Measurements from ENCODE around the gene UGT2B17.
"Not testable (repeated sequence)": the region's sequence is repeated elsewhere in the genome, so short reads cannot be mapped to it uniquely, and the experiment has no call there.

UGT2B17 gene

GRCh38 chr4:68577590-68577989, 1.5 kb upstream of the UGT2B17 start:
- H3K4me3 Mint-ChIP-seq: no peak overlapping the region
- no peak for DNase-seq
- H3K4me1 Mint-ChIP-seq: no peaks in the 10 kb centered on the region
- no peak for ATAC-seq
- H3K27me3 Mint-ChIP-seq: no peaks in the 10 kb centered on the region
- H3K27ac Mint-ChIP-seq: no peak overlapping the region
- no peaks in the 10 kb centered on the region for H3K9me3 Mint-ChIP-seq

GRCh38 chr4:68575636-68576035, 486 bp downstream of the UGT2B17 start:
- not testable (repeated sequence) for H3K27me3 Mint-ChIP-seq, H3K9me3 Mint-ChIP-seq, DNase-seq, H3K4me1 Mint-ChIP-seq, ATAC-seq, H3K4me3 Mint-ChIP-seq, H3K27ac Mint-ChIP-seq

- ATAC-seq: no peak
- Mint-ChIP-seq H3K27me3 (no peaks in the 10 kb centered on the region), H3K9me3 (no peaks in the 10 kb centered on the region), H3K27ac (no peak overlapping the region), H3K4me1 (no peaks in the 10 kb centered on the region), H3K4me3 (no peak overlapping the region)
- DNase-seq: no peak
Measured at GRCh38 chr4:68575081-68575480, 1.0 kb downstream of the UGT2B17 start.

GRCh38 chr4:68572653-68573170, 3.4 kb downstream of the UGT2B17 start:
- no peak for ATAC-seq
- Mint-ChIP-seq H3K27ac (no peak overlapping the region), H3K27me3 (no peaks in the 10 kb centered on the region), H3K9me3 (no peaks in the 10 kb centered on the region), H3K4me1 (no peaks in the 10 kb centered on the region), H3K4me3 (no peak overlapping the region)
- DNase-seq: no peak

GRCh38 chr4:68570122-68570507, 6.0 kb downstream of the UGT2B17 start:
- ATAC-seq (no peak), DNase-seq (no peak)
- Mint-ChIP-seq H3K27ac (no peak overlapping the region), H3K9me3 (no peaks in the 10 kb centered on the region), H3K4me1 (no peaks in the 10 kb centered on the region), H3K4me3 (no peak overlapping the region), H3K27me3 (no peaks in the 10 kb centered on the region)

- Mint-ChIP-seq H3K4me1 (no peaks in the 10 kb centered on the region), H3K9me3 (no peaks in the 10 kb centered on the region), H3K27me3 (no peaks in the 10 kb centered on the region), H3K4me3 (no peak overlapping the region), H3K27ac (no peak overlapping the region)
- DNase-seq: no peak
- ATAC-seq: peak; percentile 23
Measured at GRCh38 chr4:68569466-68570121, 6.5 kb downstream of the UGT2B17 start.

- not testable (repeated sequence) for H3K4me3 Mint-ChIP-seq, DNase-seq, H3K27me3 Mint-ChIP-seq, H3K9me3 Mint-ChIP-seq, H3K4me1 Mint-ChIP-seq, H3K27ac Mint-ChIP-seq
- ATAC-seq: peak; percentile 26
Measured at GRCh38 chr4:68569036-68569435, 7.1 kb downstream of the UGT2B17 start.

- DNase-seq, H3K4me1 Mint-ChIP-seq, H3K27ac Mint-ChIP-seq, H3K4me3 Mint-ChIP-seq, H3K27me3 Mint-ChIP-seq, H3K9me3 Mint-ChIP-seq: not testable (repeated sequence)
- ATAC-seq: peak; percentile 31
Measured at GRCh38 chr4:68568535-68568934, 7.6 kb downstream of the UGT2B17 start.

GRCh38 chr4:68566364-68566763, 9.8 kb downstream of the UGT2B17 start:
- ATAC-seq, H3K4me3 Mint-ChIP-seq, H3K27me3 Mint-ChIP-seq, H3K9me3 Mint-ChIP-seq, H3K27ac Mint-ChIP-seq, H3K4me1 Mint-ChIP-seq, DNase-seq: not testable (repeated sequence)

GRCh38 chr4:68565082-68565481, 11.0 kb downstream of the UGT2B17 start:
- H3K4me3 Mint-ChIP-seq, H3K4me1 Mint-ChIP-seq, H3K9me3 Mint-ChIP-seq, H3K27ac Mint-ChIP-seq, H3K27me3 Mint-ChIP-seq, ATAC-seq, DNase-seq: not testable (repeated sequence)

GRCh38 chr4:68560364-68561070, 15.6 kb downstream of the UGT2B17 start:
- not testable (repeated sequence) for DNase-seq, H3K27me3 Mint-ChIP-seq, H3K27ac Mint-ChIP-seq, H3K9me3 Mint-ChIP-seq, H3K4me3 Mint-ChIP-seq, H3K4me1 Mint-ChIP-seq, ATAC-seq

- H3K27me3 Mint-ChIP-seq, H3K9me3 Mint-ChIP-seq, H3K4me3 Mint-ChIP-seq, H3K4me1 Mint-ChIP-seq, DNase-seq: not testable (repeated sequence)
- ATAC-seq: peak; percentile 49
- H3K27ac Mint-ChIP-seq: peak overlapping the region in 1 of 2 donors; percentile 78
Measured at GRCh38 chr4:68553830-68554229, 22.3 kb downstream of the UGT2B17 start.

GRCh38 chr4:68552818-68553811, 23.0 kb downstream of the UGT2B17 start:
- not testable (repeated sequence) for H3K27ac Mint-ChIP-seq, ATAC-seq, DNase-seq, H3K27me3 Mint-ChIP-seq, H3K4me1 Mint-ChIP-seq, H3K4me3 Mint-ChIP-seq, H3K9me3 Mint-ChIP-seq

- H3K4me3 Mint-ChIP-seq, H3K4me1 Mint-ChIP-seq, H3K27ac Mint-ChIP-seq, ATAC-seq, DNase-seq, H3K27me3 Mint-ChIP-seq: not testable (repeated sequence)
- H3K9me3 Mint-ChIP-seq: peaks cover 0 to 15% of the 10 kb centered on the region in 2 donors
Measured at GRCh38 chr4:68542742-68543141, 33.4 kb downstream of the UGT2B17 start.

GRCh38 chr4:68536375-68536774, 39.7 kb downstream of the UGT2B17 start:
- no peak overlapping the region for H3K4me3 Mint-ChIP-seq
- ATAC-seq (no peak), DNase-seq (no peak)
- no peaks in the 10 kb centered on the region for H3K27me3 Mint-ChIP-seq
- no peak overlapping the region for H3K27ac Mint-ChIP-seq
- H3K4me1 Mint-ChIP-seq: no peaks in the 10 kb centered on the region
- peaks cover 12 to 14% of the 10 kb centered on the region in 2 donors for H3K9me3 Mint-ChIP-seq

Data from stimulated activated naive CD8-positive, alpha-beta T cell treated with anti-CD3 and anti-CD28 coated beads, Interleukin-15, amount 100 ng/mL, for 72 hours (primary cell).